Liver (tissue), 9 donors: ENCODE results near the gene DHRS3. TPM values are rescaled to one million over a fixed set of nuclear protein-coding genes. Genes with fewer than 3 reads are reported as not detected.

Experiments
- DNase-seq: peaks from one replicate; pipeline ENCODE4 v3.0.0-alpha.2; 2017; ENCODE audit warnings: low spot score
- H3K27ac ChIP-seq, 2 donors: one replicate each; pipeline ENCODE4 v1.7.0; 2013; ENCODE audit warnings: inconsistent platforms in 2 of 2, low read length in 2 of 2, control low read depth in 1 of 2, low read depth in 1 of 2, mild to moderate bottlenecking in 1 of 2
- H3K27me3 ChIP-seq, 4 donors: one replicate each; pipeline versions ENCODE4 v1.6.1 to v1.7.0; 2013; ENCODE audit warnings: low read length in 3 of 4, inconsistent platforms in 1 of 4, mild to moderate bottlenecking in 1 of 4, moderate library complexity in 1 of 4; ENCODE audit not compliant: control insufficient read depth in 4 of 4, insufficient read depth in 4 of 4
- H3K36me3 ChIP-seq, 4 donors: one replicate each; pipeline versions ENCODE4 v1.6.1 to v1.7.0; 2013; ENCODE audit warnings: low read length in 3 of 4, mild to moderate bottlenecking in 3 of 4, low read depth in 1 of 4, moderate library complexity in 1 of 4; ENCODE audit not compliant: control insufficient read depth in 4 of 4, insufficient read depth in 3 of 4
- H3K4me1 ChIP-seq, 4 donors: one replicate each; pipeline versions ENCODE4 v1.6.1 to v1.7.0; 2013; ENCODE audit warnings: low read length in 3 of 4, mild to moderate bottlenecking in 3 of 4, moderate library complexity in 1 of 4; ENCODE audit not compliant: control insufficient read depth in 4 of 4, insufficient read depth in 4 of 4
- H3K4me3 ChIP-seq, 3 donors: one replicate each; pipeline versions ENCODE4 v1.6.1 to v1.7.0; 2013; ENCODE audit warnings: low read length in 3 of 3, control low read depth in 1 of 3, low read depth in 1 of 3, mild to moderate bottlenecking in 1 of 3
- H3K9ac ChIP-seq, 2 donors: one replicate each; pipeline ENCODE4 v1.7.0; 2013; ENCODE audit warnings: low read length in 2 of 2, mild to moderate bottlenecking in 2 of 2, moderate library complexity in 2 of 2, control low read depth in 1 of 2, low read depth in 1 of 2
- H3K9me3 ChIP-seq, 4 donors: one replicate each; pipeline versions ENCODE4 v1.6.1 to v1.7.0; 2013; ENCODE audit warnings: low read length in 3 of 4; ENCODE audit not compliant: control insufficient read depth in 4 of 4
- ATF3 ChIP-seq: IDR thresholded peaks from 2 replicates; pipeline ENCODE4 v1.6.1; 2016; ENCODE audit warnings: antibody characterized with exemption
- CTCF ChIP-seq: fragments of 150-350 bp; IDR thresholded peaks from 2 replicates; pipeline ENCODE4 v1.5.1; 2017; ENCODE audit warnings: improper control_type of control experiment, low read depth, low read length; ENCODE audit not compliant: missing input control
- EGR1 ChIP-seq, 2 donors: IDR thresholded peaks; 2 replicates each; pipeline ENCODE4 v1.6.1; 2016 to 2018; ENCODE audit warnings: antibody characterized with exemption in 2 of 2, low read depth in 2 of 2
- FOXA2 ChIP-seq: IDR thresholded peaks from 2 replicates; pipeline ENCODE4 v1.6.1; 2016; ENCODE audit warnings: antibody characterized with exemption
- GABPA ChIP-seq, 2 donors: IDR thresholded peaks in 1 of 2; conservative IDR thresholded peaks in 1 of 2; 2 replicates each; pipeline ENCODE4 v1.6.1; 2016; ENCODE audit warnings: antibody characterized with exemption in 2 of 2, mild to moderate bottlenecking in 1 of 2, moderate library complexity in 1 of 2
- HNF4G ChIP-seq: IDR thresholded peaks from 2 replicates; pipeline ENCODE4 v1.6.1; 2016; ENCODE audit warnings: antibody characterized with exemption
- MAX ChIP-seq: IDR thresholded peaks from 2 replicates; pipeline ENCODE4 v1.6.1; 2016; ENCODE audit warnings: antibody characterized with exemption
- RAD21 ChIP-seq, 2 donors: IDR thresholded peaks; 2 replicates each; pipeline ENCODE4 v1.6.1; 2016; ENCODE audit warnings: antibody characterized with exemption in 2 of 2, mild to moderate bottlenecking in 2 of 2
- REST ChIP-seq: IDR thresholded peaks from 2 replicates; pipeline ENCODE4 v1.6.1; 2016; ENCODE audit warnings: antibody characterized with exemption, mild to moderate bottlenecking
- SP1 ChIP-seq: IDR thresholded peaks from 2 replicates; pipeline ENCODE4 v1.6.1; 2018; ENCODE audit warnings: antibody characterized with exemption, mild to moderate bottlenecking
- ZBTB33 ChIP-seq: IDR thresholded peaks from 2 replicates; pipeline ENCODE4 v1.6.1; 2016; ENCODE audit warnings: antibody characterized with exemption
- WGBS: extraction: QIAGEN DNeasy Blood & Tissue Kit; methylation state at CpG from one replicate; pipeline ENCODE4 v1.1.7; 2013; 5-methylcytosine and 5-hydroxymethylcytosine counted together
- polyA plus RNA-seq, 2 donors: library from polyadenylated mRNA; stranded (reverse) in 1 of 2; unstranded in 1 of 2; fragments of 200-250 nt in 1 of 2; fragments of >200 nt in 1 of 2; fragmentation: Nextera tagmentation in 1 of 2; extraction: Ambion mirVana in 1 of 2; gene quantifications; one replicate each; pipeline versions ENCODE4 v1.2.1 to v1.2.3, GENCODE V29; 2013 to 2015
- total RNA-seq, 2 donors: library from RNA; depleted of rRNA; stranded (reverse); fragments of >200 nt; gene quantifications; one replicate each; pipeline ENCODE4 v1.2.3, GENCODE V29; 2014
- donor health status: healthy.
- donor health status: healthy.
- donor health status: healthy.
- donor health status: healthy.
- donor health status: healthy.

Gene DHRS3
- total and polyA plus RNA-seq, 4 donors = 62.6 to 185 (median 158) TPM

- no peaks in the 10 kb centered on the region for H3K27me3 ChIP-seq
- WGBS = 94% methylated on average over 13 of the region's 13 CpGs
- TF ChIP-seq SP1 (no peak), GABPA (IDR thresholded peaks at IDR 0.05 in 1 of 2, conservative IDR thresholded peaks at IDR 0.05 in 1 of 2) (no peak), MAX (no peak), EGR1 (IDR thresholded peaks at IDR 0.05; ENCODE audit: low read depth in 2 of 2) (no peak), ATF3 (no peak), RAD21 (IDR thresholded peaks at IDR 0.05) (no peak), REST (no peak), HNF4G (no peak), ZBTB33 (no peak), CTCF (no peak), FOXA2 (no peak)
- H3K36me3 ChIP-seq = no peaks in the 10 kb centered on the region
- no peak for DNase-seq
- H3K4me3 ChIP-seq = no peak overlapping the region
- H3K9me3 ChIP-seq = no peaks in the 10 kb centered on the region
- peaks cover 0 to 3% (median 0%) of the 10 kb centered on the region in 4 donors for H3K4me1 ChIP-seq
- no peak overlapping the region for H3K27ac ChIP-seq
- H3K9ac ChIP-seq = no peak overlapping the region
Measured at GRCh38 chr1:12555411-12556367, 62.3 kb downstream of the DHRS3 start.
